DOHH2 (cell line): Measurements from ENCODE around the gene MAGEA6.
"Not testable (repeated sequence)": the region's sequence is repeated elsewhere in the genome, so short reads cannot be mapped to it uniquely, and the experiment has no call there.

Source experiments
- H3F3A ChIP-seq: fragments of 200-600 bp; sonication (generic), shearing (Covaris generic); 2 replicates; pipeline ENCODE4 v1.6.0; 2016; ENCODE audit warnings: antibody characterized with exemption, mild to moderate bottlenecking; ENCODE audit not compliant: control insufficient read depth, insufficient read depth
- H3K27ac ChIP-seq: fragments of 200-600 bp; sonication (generic); 2 replicates; pipeline ENCODE4 v1.5.1; 2014; ENCODE audit warnings: low read depth, mild to moderate bottlenecking, low read length, moderate library complexity
- H3K27me3 ChIP-seq: fragments of 200-600 bp; sonication (generic); 2 replicates; pipeline ENCODE4 v1.6.1; 2014; ENCODE audit warnings: mild to moderate bottlenecking, low read length, mixed read lengths; ENCODE audit not compliant: control insufficient read depth
- H3K36me3 ChIP-seq: fragments of 200-600 bp; sonication (generic); 2 replicates; pipeline ENCODE4 v1.6.1; 2014; ENCODE audit warnings: mild to moderate bottlenecking, low read length, moderate library complexity, mixed read lengths; ENCODE audit not compliant: control insufficient read depth
- H3K4me1 ChIP-seq: fragments of 200-600 bp; sonication (generic); 2 replicates; pipeline ENCODE4 v1.6.1; 2014; ENCODE audit warnings: mild to moderate bottlenecking, low read length, mixed read lengths; ENCODE audit not compliant: control insufficient read depth
- H3K4me2 ChIP-seq: fragments of 200-600 bp; sonication (generic); 2 replicates; pipeline ENCODE4 v1.6.0; 2014; ENCODE audit warnings: mild to moderate bottlenecking, low read length, moderate library complexity
- H3K4me3 ChIP-seq: fragments of 200-600 bp; sonication (generic); 2 replicates; pipeline ENCODE4 v1.5.1; 2014; ENCODE audit warnings: mild to moderate bottlenecking, low read length, mixed read lengths
- H3K79me2 ChIP-seq: fragments of 200-600 bp; sonication (generic); 2 replicates; pipeline ENCODE4 v1.6.1; 2014; ENCODE audit warnings: mild to moderate bottlenecking, low read length, mixed read lengths; ENCODE audit not compliant: control insufficient read depth
- H3K9me2 ChIP-seq: fragments of 200-600 bp; sonication (generic); replicated peaks from 2 replicates; pipeline ENCODE4 v1.6.1; 2014; ENCODE audit warnings: mild to moderate bottlenecking, low read length, mixed read lengths; ENCODE audit not compliant: control insufficient read depth
- H3K9me3 ChIP-seq: fragments of 200-600 bp; sonication (generic); 2 replicates; pipeline ENCODE4 v1.6.1; 2014; ENCODE audit warnings: antibody characterized with exemption, low read length, mixed read lengths; ENCODE audit not compliant: control insufficient read depth, insufficient read depth
- H4K20me1 ChIP-seq: fragments of 200-600 bp; sonication (generic); 2 replicates; pipeline ENCODE4 v1.6.0; 2014; ENCODE audit warnings: low read depth, mild to moderate bottlenecking, antibody characterized with exemption, low read length, moderate library complexity; ENCODE audit not compliant: control insufficient read depth, insufficient read depth
- EZH2phosphoT487 ChIP-seq: fragments of 200-600 bp; sonication (generic); IDR thresholded peaks from 2 replicates; pipeline ENCODE4 v1.6.1; 2017; ENCODE audit warnings: borderline replicate concordance, mild to moderate bottlenecking, antibody characterized with exemption, low read length, moderate library complexity, mixed read lengths
- TF ChIP-seq, protein P1 (sequence below): fragments of 200-600 bp; sonication (generic); IDR thresholded peaks from one replicate; pipeline ENCODE4 v1.5.1; 2014; ENCODE audit warnings: antibody characterized with exemption, mild to moderate bottlenecking, low read depth, low read length; ENCODE audit not compliant: poor library complexity, severe bottlenecking

MAGEA6 gene

DNA sequence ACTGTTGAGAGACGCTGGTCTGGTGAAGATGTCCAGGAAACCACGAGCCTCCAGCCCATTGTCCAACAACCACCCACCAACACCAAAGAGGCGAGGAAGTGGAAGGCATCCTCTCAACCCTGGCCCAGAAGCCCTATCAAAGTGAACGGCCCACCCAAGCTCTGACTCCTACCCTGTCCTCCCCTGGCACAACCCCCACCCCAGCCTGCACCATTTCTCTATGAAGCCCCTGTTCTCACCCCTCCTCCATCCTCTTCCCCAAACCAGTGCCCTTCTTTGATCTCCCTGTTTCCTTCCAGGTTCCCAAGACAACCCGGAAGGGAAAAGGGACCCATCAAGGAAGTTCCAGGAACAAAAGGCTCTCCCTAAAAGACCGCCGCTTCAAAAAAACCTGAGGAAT is 9.9 kb downstream of the MAGEA6 start:
- H3K27ac ChIP-seq, H4K20me1 ChIP-seq, H3K4me2 ChIP-seq, H3K9me3 ChIP-seq, H3K36me3 ChIP-seq, H3K9me2 ChIP-seq, H3K27me3 ChIP-seq, H3K79me2 ChIP-seq, H3K4me3 ChIP-seq, H3F3A ChIP-seq, H3K4me1 ChIP-seq: not testable (repeated sequence)

DNA sequence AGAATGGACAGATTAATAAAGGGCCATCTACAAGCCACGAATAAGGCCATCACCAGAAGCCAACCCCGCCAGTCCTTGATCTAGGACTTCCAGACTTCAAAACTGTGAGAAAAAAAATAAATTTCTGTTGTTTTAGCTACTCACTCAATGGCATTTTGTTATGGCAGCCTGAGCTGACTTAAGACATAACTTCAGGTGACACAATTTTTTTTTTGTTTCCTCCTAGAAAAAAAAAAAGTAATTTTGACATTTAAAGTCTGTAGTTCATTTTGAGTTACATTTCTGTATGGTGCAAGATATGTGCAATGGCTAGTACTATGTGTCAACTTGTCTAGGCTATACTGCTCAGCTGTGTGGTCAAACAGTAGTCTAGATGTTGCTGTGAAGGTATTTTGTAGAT is 10.6 kb downstream of the MAGEA6 start, which contains the start of gene CSAG3:
Gene CSAG3 (plus strand): TSS at position 301 of the 400 bp plus-strand sequence.
- H3K27me3 ChIP-seq, H3K4me3 ChIP-seq, H3K4me1 ChIP-seq, H3K79me2 ChIP-seq, H3K9me2 ChIP-seq, H4K20me1 ChIP-seq, H3K36me3 ChIP-seq, H3K9me3 ChIP-seq, H3F3A ChIP-seq, H3K4me2 ChIP-seq, H3K27ac ChIP-seq: not testable (repeated sequence)

DNA sequence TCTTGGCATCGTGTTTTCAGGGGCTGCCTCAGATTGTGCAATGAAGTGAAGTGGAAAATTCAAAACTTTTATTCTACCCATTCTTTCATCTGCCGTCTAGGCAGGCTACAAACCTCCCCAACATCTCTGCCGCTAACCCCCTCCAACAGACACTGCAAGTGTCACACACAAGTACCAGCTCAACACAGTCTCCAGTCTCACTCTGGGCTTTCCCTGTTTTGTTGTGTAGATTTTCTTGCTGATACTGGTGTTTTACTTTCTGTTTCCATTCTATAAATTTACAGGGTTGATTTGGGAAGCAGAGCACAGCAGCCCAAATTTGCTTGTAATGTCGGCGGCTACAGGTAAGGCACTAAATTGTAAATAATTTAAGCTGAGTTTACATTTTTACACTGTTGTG is 14.6 kb downstream of the MAGEA6 start:
- H3K4me1 ChIP-seq, H3K9me3 ChIP-seq, H3K4me2 ChIP-seq, H3K27me3 ChIP-seq, H3K9me2 ChIP-seq, H3K36me3 ChIP-seq, H4K20me1 ChIP-seq, H3K79me2 ChIP-seq, H3K27ac ChIP-seq, H3K4me3 ChIP-seq, H3F3A ChIP-seq: not testable (repeated sequence)

DNA sequence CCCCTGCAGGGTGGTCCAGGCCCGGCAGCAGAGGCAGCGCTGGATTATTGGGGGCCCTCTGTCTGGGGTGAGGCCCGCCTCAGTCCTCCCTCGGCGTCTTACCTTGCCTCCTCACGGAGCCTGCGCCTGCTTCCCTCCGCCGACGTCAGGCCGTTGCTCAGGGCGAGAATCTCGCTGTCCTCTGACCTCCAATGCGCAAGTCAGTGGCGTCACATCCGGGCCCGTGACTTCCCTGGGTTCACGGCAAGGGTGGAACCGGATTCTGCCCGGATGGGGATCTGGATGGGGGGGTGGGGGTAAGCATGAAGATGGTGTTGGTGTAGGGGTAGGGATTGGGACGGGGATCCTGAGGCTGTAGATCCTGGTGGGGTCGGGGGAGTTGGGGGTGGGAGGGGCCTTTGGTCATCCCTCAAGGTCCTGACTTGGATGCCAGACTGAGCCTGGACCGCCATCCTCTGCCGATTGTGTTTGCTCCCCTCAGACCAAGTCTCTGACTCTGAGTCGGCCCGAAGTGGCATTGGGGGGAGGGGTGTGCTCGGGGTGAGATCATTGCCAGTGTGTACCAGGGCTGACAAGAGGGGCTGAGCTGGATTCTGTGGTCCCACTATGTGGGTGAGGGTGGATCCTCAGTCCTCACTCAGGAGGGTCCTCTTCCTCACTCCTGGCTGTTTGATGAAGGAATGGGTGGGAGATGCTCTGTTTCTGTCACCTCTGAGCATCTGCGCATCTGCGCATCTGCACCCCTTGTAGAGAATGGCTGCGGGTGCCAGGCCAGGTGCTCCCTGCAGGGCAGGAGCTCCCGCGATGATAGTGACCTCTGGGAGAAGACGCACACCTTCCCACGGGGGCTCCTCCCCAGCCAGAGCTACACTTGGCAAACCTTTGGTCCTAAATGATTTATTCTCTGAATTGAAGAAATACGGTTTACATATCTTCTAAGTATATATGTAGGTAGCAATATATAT is 15.5 kb downstream of the MAGEA6 start, which contains the start of gene MAGEA2:
Gene MAGEA2 (minus strand): TSS at position 157 of the 965 bp plus-strand sequence. CDS start 2,479 bp downstream, outside the sequence.
- not testable (repeated sequence) for H3K27ac ChIP-seq, H3K9me2 ChIP-seq, H3K27me3 ChIP-seq, H3K4me2 ChIP-seq, H3K4me3 ChIP-seq, H3K4me1 ChIP-seq, H3K36me3 ChIP-seq, H3K79me2 ChIP-seq, H4K20me1 ChIP-seq, H3K9me3 ChIP-seq, H3F3A ChIP-seq

DNA sequence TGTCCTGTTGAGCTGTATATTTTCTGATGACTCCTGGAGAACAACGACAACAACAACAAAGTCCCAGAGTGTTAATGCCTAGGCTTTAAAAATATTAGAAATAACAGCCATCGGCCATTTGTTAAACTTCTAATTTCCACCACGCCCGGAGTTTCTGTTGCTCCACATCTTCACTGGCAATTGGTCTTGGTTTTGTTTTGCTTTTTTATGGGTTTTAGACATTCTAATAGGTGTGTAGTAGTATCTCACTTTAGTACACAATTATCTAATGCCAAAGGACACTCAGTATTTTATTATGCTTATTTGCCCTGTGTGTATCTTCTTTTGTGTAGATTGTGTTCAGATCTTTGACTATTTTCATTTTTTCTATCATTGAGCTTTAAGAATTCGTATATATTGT is 30.9 kb downstream of the MAGEA6 start:
- H3K4me3 ChIP-seq: no peak overlapping the region
- H3K4me2 ChIP-seq: no peak overlapping the region
- no peaks in the 10 kb centered on the region for H3F3A ChIP-seq
- no peaks in the 10 kb centered on the region for H3K27me3 ChIP-seq
- no peaks in the 10 kb centered on the region for H3K9me3 ChIP-seq
- no peaks in the 10 kb centered on the region for H3K9me2 ChIP-seq
- no peak overlapping the region for H3K27ac ChIP-seq
- H3K4me1 ChIP-seq: no peaks in the 10 kb centered on the region
- H3K36me3 ChIP-seq: no peaks in the 10 kb centered on the region
- H4K20me1 ChIP-seq: no peaks in the 10 kb centered on the region
- TF ChIP-seq, protein P1, sequence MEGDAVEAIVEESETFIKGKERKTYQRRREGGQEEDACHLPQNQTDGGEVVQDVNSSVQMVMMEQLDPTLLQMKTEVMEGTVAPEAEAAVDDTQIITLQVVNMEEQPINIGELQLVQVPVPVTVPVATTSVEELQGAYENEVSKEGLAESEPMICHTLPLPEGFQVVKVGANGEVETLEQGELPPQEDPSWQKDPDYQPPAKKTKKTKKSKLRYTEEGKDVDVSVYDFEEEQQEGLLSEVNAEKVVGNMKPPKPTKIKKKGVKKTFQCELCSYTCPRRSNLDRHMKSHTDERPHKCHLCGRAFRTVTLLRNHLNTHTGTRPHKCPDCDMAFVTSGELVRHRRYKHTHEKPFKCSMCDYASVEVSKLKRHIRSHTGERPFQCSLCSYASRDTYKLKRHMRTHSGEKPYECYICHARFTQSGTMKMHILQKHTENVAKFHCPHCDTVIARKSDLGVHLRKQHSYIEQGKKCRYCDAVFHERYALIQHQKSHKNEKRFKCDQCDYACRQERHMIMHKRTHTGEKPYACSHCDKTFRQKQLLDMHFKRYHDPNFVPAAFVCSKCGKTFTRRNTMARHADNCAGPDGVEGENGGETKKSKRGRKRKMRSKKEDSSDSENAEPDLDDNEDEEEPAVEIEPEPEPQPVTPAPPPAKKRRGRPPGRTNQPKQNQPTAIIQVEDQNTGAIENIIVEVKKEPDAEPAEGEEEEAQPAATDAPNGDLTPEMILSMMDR: no peak
- no peak for TF ChIP-seq EZH2phosphoT487
- H3K79me2 ChIP-seq: no peaks in the 10 kb centered on the region

DNA sequence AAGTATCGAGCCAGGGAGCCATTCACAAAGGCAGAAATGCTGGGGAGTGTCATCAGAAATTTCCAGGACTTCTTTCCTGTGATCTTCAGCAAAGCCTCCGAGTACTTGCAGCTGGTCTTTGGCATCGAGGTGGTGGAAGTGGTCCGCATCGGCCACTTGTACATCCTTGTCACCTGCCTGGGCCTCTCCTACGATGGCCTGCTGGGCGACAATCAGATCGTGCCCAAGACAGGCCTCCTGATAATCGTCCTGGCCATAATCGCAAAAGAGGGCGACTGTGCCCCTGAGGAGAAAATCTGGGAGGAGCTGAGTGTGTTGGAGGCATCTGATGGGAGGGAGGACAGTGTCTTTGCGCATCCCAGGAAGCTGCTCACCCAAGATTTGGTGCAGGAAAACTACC is 33.0 kb downstream of the MAGEA6 start:
- not testable (repeated sequence) for H3F3A ChIP-seq, H3K27ac ChIP-seq

More for the DNA sequence above, 33.0 kb downstream of the MAGEA6 start:
- H3K79me2 ChIP-seq, H3K36me3 ChIP-seq, H3K4me1 ChIP-seq, H3K27me3 ChIP-seq, H3K4me2 ChIP-seq, H3K9me3 ChIP-seq, H4K20me1 ChIP-seq, H3K9me2 ChIP-seq, H3K4me3 ChIP-seq: not testable (repeated sequence)
